Neural cell (in vitro differentiated cells): ENCODE data around the gene FBXW8.

Experiments used
- EP300 ChIP-seq: fragments of 450-650 bp; conservative IDR thresholded peaks from 2 replicates; pipeline ENCODE4 v1.6.1; 2014; ENCODE audit warnings: antibody characterized with exemption, mild to moderate bottlenecking, moderate library complexity; ENCODE audit not compliant: poor library complexity, severe bottlenecking
- EZH2 ChIP-seq: fragments of 200-600, 300-800 bp; shearing (Covaris generic), sonication (generic); IDR thresholded peaks from 2 replicates; pipeline ENCODE4 v1.6.1; 2014; ENCODE audit warnings: antibody characterized with exemption, low read length, borderline replicate concordance, mild to moderate bottlenecking; ENCODE audit not compliant: insufficient read depth, poor library complexity, severe bottlenecking
- MXI1 ChIP-seq: fragments of 450-650 bp; conservative IDR thresholded peaks from 2 replicates; pipeline ENCODE4 v1.6.1; 2014; ENCODE audit warnings: antibody characterized with exemption, mild to moderate bottlenecking; ENCODE audit not compliant: poor library complexity, severe bottlenecking
- POLR2AphosphoS5 ChIP-seq: IDR thresholded peaks from 2 replicates; pipeline ENCODE4 v1.6.1; 2012
- TAF1 ChIP-seq: IDR thresholded peaks from 2 replicates; pipeline ENCODE4 v1.6.1; 2012; ENCODE audit warnings: low read depth
- TF ChIP-seq, protein P1 (sequence below): fragments of 450-650 bp; IDR thresholded peaks from 2 replicates; pipeline ENCODE4 v1.5.1; 2014; ENCODE audit warnings: antibody characterized with exemption, mild to moderate bottlenecking, moderate library complexity; ENCODE audit not compliant: poor library complexity, severe bottlenecking

DNA sequence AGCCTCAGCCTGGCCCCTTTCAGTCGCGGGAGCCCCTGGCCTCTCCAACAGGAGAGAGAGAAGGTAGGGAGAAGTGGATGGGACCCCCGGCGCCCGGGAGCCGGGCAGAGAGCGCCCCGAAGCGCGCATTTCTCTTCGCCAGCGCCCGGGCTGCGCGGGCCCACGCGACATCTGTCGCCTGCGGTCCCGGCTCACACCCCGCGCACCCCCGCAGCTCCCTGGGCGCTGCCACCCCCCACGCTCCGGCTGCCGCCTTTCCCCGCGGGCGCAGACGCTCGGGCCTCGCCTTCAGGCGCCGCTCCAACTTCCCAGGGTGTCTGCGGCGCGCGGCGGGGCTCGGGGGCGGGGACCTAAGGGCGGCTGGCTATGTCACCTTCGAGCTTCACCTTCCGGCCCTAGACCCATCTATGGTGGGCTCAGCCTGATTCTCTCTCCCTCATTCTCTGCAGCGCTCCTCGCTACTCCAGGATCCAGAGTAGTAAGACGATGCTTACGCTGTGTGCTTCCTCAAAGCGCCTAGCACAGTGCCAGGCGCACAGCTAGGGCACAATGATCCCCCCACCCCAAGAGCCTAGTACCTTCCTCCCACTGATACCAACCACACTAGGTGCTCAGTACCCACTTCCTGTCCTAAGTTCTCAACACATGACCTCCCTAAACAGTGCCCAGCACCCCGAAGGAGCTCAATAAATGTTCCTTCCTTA is 31.1 kb upstream of the FBXW8 start:
- TF ChIP-seq, protein P1, sequence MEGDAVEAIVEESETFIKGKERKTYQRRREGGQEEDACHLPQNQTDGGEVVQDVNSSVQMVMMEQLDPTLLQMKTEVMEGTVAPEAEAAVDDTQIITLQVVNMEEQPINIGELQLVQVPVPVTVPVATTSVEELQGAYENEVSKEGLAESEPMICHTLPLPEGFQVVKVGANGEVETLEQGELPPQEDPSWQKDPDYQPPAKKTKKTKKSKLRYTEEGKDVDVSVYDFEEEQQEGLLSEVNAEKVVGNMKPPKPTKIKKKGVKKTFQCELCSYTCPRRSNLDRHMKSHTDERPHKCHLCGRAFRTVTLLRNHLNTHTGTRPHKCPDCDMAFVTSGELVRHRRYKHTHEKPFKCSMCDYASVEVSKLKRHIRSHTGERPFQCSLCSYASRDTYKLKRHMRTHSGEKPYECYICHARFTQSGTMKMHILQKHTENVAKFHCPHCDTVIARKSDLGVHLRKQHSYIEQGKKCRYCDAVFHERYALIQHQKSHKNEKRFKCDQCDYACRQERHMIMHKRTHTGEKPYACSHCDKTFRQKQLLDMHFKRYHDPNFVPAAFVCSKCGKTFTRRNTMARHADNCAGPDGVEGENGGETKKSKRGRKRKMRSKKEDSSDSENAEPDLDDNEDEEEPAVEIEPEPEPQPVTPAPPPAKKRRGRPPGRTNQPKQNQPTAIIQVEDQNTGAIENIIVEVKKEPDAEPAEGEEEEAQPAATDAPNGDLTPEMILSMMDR = no peak
- TF ChIP-seq EZH2 = no peak
- no peak for TF ChIP-seq EP300
- TF ChIP-seq MXI1 = no peak
- no peak for TF ChIP-seq TAF1
- TF ChIP-seq POLR2AphosphoS5 = no peak
